Loucy (cell line): ENCODE measurements around the gene MUCL1.

Experiments
- H2AFZ ChIP-seq: fragments of 200-600 bp; sonication (generic); 2 replicates; pipeline ENCODE4 v1.6.0; 2016; ENCODE audit warnings: antibody characterized with exemption, mild to moderate bottlenecking, low read length, moderate library complexity
- H3F3A ChIP-seq: fragments of 200-600 bp; 2 replicates; pipeline ENCODE4 v1.6.0; 2016; ENCODE audit warnings: antibody characterized with exemption, low read depth, mild to moderate bottlenecking
- H3K27me3 ChIP-seq: fragments of 200-600 bp; sonication (generic); 2 replicates; pipeline ENCODE4 v1.6.1; 2014; ENCODE audit warnings: low read length, mild to moderate bottlenecking; ENCODE audit not compliant: insufficient read depth, poor library complexity, severe bottlenecking
- H3K36me3 ChIP-seq: fragments of 200-600 bp; sonication (generic); 2 replicates; pipeline ENCODE4 v1.6.1; 2016; ENCODE audit warnings: low read length; ENCODE audit not compliant: insufficient read depth
- H3K4me1 ChIP-seq: fragments of 200-600 bp; sonication (generic); 2 replicates; pipeline ENCODE4 v1.5.1; 2014; ENCODE audit warnings: low read length, mild to moderate bottlenecking; ENCODE audit not compliant: insufficient read depth, poor library complexity, severe bottlenecking
- H3K4me2 ChIP-seq: fragments of 200-600 bp; sonication (generic); 2 replicates; pipeline ENCODE4 v1.6.0; 2014; ENCODE audit warnings: antibody characterized with exemption, low read length, low read depth, mild to moderate bottlenecking; ENCODE audit not compliant: poor library complexity, severe bottlenecking
- H3K4me3 ChIP-seq: fragments of 200-600 bp; sonication (generic); 2 replicates; pipeline ENCODE4 v1.5.1; 2014; ENCODE audit warnings: low read length, mild to moderate bottlenecking, mixed read lengths; ENCODE audit not compliant: poor library complexity, severe bottlenecking
- H3K79me2 ChIP-seq: fragments of 200-600 bp; sonication (generic); 2 replicates; pipeline ENCODE4 v1.6.1; 2014; ENCODE audit warnings: low read length; ENCODE audit not compliant: insufficient read depth
- H3K9ac ChIP-seq: fragments of 200-600 bp; sonication (generic); 2 replicates; pipeline ENCODE4 v1.6.0; 2014; ENCODE audit warnings: mild to moderate bottlenecking, low read depth, low read length, moderate library complexity; ENCODE audit not compliant: poor library complexity, severe bottlenecking
- H3K9me2 ChIP-seq: fragments of 200-600 bp; sonication (generic); replicated peaks from 2 replicates; pipeline ENCODE4 v1.6.1; 2016; ENCODE audit warnings: low read depth, low read length, mixed read lengths
- H3K9me3 ChIP-seq: fragments of 200-600 bp; sonication (generic); 2 replicates; pipeline ENCODE4 v1.6.1; 2014; ENCODE audit warnings: mild to moderate bottlenecking, antibody characterized with exemption, low read length, low read depth; ENCODE audit not compliant: insufficient read depth
- H4K20me1 ChIP-seq: fragments of 200-600 bp; sonication (generic); 2 replicates; pipeline ENCODE4 v1.6.0; 2014; ENCODE audit warnings: antibody characterized with exemption, low read length, mild to moderate bottlenecking; ENCODE audit not compliant: insufficient read depth, poor library complexity, severe bottlenecking
- CTCF ChIP-seq: fragments of 200-600 bp; sonication (generic); conservative IDR thresholded peaks from 2 replicates; pipeline ENCODE4 v1.5.1; 2014; ENCODE audit warnings: mild to moderate bottlenecking, antibody characterized with exemption, low read length
- EZH2phosphoT487 ChIP-seq: fragments of 200-600 bp; IDR thresholded peaks from 2 replicates; pipeline ENCODE4 v1.6.1; 2018; ENCODE audit warnings: antibody characterized with exemption, mild to moderate bottlenecking, moderate library complexity, borderline replicate concordance

Gene MUCL1

GRCh38 chr12:54859502-54859901, 5.2 kb downstream of the MUCL1 start:
- no peak overlapping the region for H3K4me2 ChIP-seq
- no peaks in the 10 kb centered on the region for H3K9me2 ChIP-seq
- no peak overlapping the region for H3K4me3 ChIP-seq
- H2AFZ ChIP-seq: no peak overlapping the region; the same call in 1 of the 2 replicates
- H4K20me1 ChIP-seq: no peaks in the 10 kb centered on the region
- no peak overlapping the region for H3K9ac ChIP-seq
- H3K9me3 ChIP-seq: no peaks in the 10 kb centered on the region
- no peaks in the 10 kb centered on the region for H3K79me2 ChIP-seq
- H3K36me3 ChIP-seq: no peaks in the 10 kb centered on the region
- H3F3A ChIP-seq: no peaks in the 10 kb centered on the region
- no peaks in the 10 kb centered on the region for H3K27me3 ChIP-seq
- no peaks in the 10 kb centered on the region for H3K4me1 ChIP-seq
- TF ChIP-seq EZH2phosphoT487 (no peak), CTCF (no peak)

GRCh38 chr12:54861927-54862326, 7.6 kb downstream of the MUCL1 start:
- no peak for TF ChIP-seq CTCF
- TF ChIP-seq EZH2phosphoT487: no peak
- H4K20me1 ChIP-seq: no peaks in the 10 kb centered on the region
- H3K27me3 ChIP-seq: no peaks in the 10 kb centered on the region
- H3K9me3 ChIP-seq: no peaks in the 10 kb centered on the region
- no peaks in the 10 kb centered on the region for H3K9me2 ChIP-seq
- H3K36me3 ChIP-seq: no peaks in the 10 kb centered on the region
- H3K9ac ChIP-seq: no peak overlapping the region
- H2AFZ ChIP-seq: no peak overlapping the region
- H3K4me1 ChIP-seq: no peaks in the 10 kb centered on the region
- H3K4me3 ChIP-seq: no peak overlapping the region
- H3K79me2 ChIP-seq: no peaks in the 10 kb centered on the region
- H3K4me2 ChIP-seq: no peak overlapping the region
- H3F3A ChIP-seq: no peaks in the 10 kb centered on the region

- Histone ChIP-seq H4K20me1 (no peaks in the 10 kb centered on the region), H3K27me3 (no peaks in the 10 kb centered on the region), H3K9ac (no peak overlapping the region), H3K9me3 (no peaks in the 10 kb centered on the region), H3K9me2 (no peaks in the 10 kb centered on the region), H3K4me1 (no peaks in the 10 kb centered on the region), H3K4me3 (no peak overlapping the region), H3F3A (no peaks in the 10 kb centered on the region), H3K36me3 (no peaks in the 10 kb centered on the region), H2AFZ (no peak overlapping the region), H3K4me2 (no peak overlapping the region), H3K79me2 (no peaks in the 10 kb centered on the region)
- TF ChIP-seq CTCF (no peak), EZH2phosphoT487 (no peak)
Observed at GRCh38 chr12:54863948-54864618, 9.8 kb downstream of the MUCL1 start.
